Fibroblast of gingiva (primary cell): Measurements from ENCODE around the gene SIX1.

Experiments used
- DNase-seq: peaks from one replicate; pipeline ENCODE4 v3.0.0-alpha.2; 2011; ENCODE audit warnings: low read depth

Gene SIX1

GRCh38 chr14:60655119-60655897, 6.0 kb upstream of the SIX1 start:
- peak; percentile 85 for DNase-seq

DNA sequence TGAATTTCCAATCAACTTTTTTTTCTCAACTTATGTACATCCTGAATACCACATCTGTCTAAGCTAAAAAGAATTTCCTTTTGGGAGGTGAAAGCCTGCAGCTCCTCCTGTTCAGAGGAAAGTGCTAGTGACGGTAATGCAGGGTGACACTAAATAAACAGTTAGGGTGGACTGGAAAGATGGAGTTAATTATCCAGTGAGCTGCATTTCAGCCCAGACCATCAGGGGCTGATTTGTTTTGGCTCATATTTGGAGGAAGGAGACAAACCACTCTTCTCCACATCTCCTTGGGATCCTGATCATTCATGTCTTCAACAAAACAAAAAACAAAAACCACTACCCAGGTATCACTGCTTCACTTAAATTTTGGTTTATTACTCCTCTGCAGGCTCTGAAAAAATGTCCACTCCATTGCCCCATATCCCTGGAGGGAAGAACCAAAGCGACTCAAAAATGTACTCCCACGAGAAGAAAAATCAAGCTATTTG, 5.1 kb upstream of the SIX1 start:
- DNase-seq, result peak; percentile 95

- no peak for DNase-seq
These were observed 4.5 kb upstream of the SIX1 start for GRCh38 chr14:60653701-60654161.

GRCh38 chr14:60652674-60653651, 3.7 kb upstream of the SIX1 start:
- DNase-seq, result no peak

- no peak for DNase-seq
These were observed 2.8 kb upstream of the SIX1 start for GRCh38 chr14:60651796-60652673.

DNA sequence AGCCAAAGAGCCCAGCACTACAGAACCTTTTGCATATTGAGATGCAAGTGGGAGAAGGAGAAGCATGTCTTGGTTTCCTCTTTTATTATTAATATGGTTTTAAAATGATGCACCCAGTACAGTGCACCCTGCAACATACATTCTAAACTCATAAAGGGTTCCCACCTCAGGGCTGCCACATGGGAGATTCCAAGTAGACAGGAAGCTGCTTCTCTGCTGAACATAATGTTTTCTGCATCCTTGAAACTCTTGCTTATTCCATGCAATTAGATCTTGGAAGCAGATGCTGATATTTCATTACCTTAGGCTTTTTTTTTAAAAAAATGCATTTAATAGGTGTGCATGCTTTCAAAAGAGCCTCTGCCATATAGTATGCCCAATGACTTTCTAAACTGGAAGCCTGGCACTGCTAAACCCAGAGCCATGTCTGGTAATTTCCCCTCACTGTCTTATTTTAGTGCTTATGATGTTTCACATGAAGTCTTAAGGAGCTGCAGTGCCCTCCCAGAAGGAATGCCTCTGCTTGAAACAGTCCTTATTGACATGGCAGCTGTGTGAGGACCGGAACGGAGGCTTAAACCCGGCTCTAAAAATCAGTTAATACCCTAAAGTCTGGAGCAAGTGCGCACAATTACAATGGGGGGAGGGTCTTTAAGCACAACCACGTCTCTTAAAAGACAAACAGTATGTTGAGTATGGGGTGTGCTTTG, 2.0 kb upstream of the SIX1 start:
- no peak for DNase-seq

DNA sequence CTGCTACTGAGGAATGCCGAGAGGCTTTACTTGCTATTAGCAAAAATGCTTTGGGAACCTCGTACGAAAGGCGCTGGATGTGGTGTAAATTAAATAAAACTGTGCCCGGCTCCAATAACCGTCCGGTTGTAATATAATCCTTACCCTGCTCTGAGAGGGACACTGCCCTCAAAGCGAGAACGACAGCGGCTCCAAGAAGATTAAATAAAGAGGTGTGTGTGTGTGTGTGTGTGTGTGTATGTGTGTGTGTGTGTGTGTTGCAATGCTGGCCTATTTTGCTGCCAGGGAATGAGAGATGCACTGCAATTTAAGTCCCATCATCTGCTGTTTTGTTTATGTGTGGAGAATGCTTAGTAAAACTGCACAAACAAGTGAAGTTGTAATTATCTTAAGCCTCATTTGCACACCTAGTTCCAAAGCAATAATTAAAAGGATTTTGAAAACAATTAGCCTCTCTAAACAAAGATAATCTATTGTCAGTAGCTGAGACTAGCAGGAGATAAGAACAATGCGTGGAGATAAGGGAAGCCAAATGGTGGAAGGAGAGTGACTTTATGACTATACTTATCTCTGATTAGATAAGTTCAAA, 1.2 kb upstream of the SIX1 start:
- peak; percentile 91 for DNase-seq

DNA sequence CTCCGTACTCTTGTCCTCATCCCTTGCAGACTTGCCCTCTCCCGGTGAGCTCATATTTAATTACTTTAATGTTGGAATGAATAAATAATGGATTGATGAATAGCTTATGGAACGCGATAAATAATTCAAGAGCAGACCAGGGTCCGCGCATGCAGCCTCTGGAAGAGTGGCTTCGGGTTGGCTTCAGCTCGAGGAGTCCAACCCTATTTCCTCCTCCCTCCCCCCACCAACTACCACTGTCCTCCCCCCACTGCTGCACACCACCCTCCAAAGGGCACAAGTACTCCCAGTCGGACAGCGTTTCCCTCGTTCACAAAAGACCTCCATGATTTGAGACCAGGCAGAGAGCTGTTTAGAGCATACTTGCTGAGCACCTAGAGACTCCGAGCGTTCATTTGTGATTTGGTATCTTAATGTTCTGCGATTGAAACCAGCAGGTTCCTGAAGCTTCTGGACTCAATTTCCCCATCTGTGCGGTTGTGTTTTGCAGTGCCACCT, 647 bp upstream of the SIX1 start:
- DNase-seq, result peak; percentile 70

GRCh38 chr14:60648249-60648933, 886 bp downstream of the SIX1 start:
- DNase-seq, result no peak

DNA sequence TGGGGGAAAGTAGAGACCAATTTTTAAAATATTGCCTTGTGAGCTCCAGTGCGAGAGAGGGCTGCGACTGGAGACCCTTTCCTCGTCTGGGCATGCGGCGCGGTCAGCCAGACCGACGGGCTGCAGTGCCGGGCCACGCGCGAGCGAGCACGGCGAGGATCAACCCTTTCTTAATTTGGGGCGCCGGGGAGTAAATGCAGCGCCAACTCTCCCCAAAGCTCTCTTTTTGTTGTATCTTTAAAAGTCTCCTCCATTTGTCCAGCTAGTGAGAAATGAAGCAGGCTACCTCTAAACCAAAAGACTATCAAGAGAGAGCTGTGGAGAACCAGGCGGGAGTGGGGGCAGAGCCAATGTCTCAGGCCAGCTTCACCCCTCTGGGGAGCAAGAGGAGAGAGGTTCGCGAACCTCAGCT, 1.4 kb downstream of the SIX1 start:
- DNase-seq, result no peak

GRCh38 chr14:60647081-60647836, 2.0 kb downstream of the SIX1 start:
- DNase-seq, result peak; percentile 81

GRCh38 chr14:60646226-60646818, 3.0 kb downstream of the SIX1 start:
- DNase-seq, result peak; percentile 90

DNA sequence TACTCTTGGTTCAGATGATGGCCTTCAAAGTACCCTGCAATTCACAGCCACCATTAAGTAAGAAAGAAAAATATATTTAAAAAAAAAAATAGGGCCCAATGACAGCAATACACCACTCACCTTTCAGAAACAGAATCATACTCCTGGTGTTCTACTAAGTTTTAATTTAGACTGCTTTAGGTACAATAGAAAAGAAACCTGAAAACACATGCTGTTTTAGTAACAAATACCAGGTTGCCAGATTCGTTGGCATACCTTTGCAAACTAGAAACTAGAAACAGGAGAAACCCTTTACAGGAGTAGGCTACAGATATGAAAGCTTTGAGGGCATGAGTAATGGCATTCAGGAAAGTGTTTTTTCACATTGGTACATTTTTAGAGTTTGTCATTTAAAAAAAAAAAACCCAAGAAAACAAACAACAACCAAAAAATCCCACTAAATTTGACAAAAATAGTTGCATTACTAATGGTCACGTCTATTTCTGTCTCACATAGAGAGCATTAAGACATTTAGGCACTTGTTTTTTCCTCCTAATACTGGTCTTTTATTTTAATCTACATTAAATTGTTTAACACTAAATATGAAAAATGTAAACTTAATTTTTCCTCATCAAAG, 4.0 kb downstream of the SIX1 start:
- no peak for DNase-seq

DNA sequence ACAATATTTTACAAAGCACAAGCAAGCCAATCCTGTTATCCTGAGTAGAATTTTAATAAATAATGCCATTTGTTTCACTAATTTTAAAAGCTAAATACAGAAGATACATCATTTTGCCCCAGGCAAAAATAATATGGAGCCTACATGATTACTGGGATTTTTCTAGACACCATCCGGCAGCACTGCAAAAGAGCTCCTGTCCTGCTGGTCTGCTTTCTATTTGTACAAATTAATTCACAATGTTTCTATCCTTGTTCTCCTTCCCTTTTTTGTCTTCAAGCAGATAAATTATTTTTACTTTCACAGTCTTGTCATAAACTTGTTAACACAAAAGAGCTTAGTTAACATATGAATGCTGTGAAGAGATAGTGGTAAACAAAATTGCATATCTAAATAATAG, 4.6 kb downstream of the SIX1 start:
- no peak for DNase-seq

DNA sequence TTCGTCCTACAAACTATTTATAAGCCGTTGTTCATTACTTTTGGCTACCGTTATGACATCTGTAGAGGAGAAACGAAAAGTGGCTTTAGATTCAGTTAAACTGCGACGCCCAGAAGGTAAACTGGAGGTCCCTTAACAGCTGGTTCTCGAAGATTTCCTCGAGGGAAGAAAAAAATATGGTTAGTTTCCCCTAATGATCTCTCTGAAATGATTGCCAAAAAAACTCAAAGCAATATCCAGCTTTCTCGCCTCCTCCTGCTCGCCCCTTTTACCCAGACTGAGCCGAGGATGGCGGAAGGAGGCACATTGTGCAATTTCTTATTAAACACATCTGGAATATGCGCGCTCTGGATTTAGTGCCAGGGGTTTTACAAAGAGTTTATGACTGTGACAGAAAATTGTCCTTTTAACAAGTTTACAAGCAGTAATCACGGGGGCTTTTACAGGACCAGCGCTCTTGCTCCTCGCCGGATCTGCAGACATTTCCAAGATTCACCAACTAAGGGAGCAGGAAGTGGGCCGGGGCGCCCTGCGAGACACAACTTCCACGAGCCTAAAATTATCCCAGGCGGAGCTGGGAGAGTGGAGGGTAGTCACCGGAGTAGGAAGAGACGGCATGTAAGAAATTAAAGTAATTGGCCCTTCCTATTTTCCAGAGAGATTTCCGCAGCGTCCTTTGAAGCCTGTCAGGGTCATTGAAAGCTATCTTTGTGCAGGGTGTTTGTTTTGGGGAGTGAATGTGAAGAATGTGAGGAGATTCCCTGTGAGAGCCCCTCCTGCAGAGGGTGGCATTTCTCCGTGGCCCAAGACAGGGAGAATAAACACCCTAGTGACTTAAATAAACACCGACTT, 5.6 kb downstream of the SIX1 start:
- peak; percentile 92 for DNase-seq

GRCh38 chr14:60643141-60643462, 6.2 kb downstream of the SIX1 start:
- DNase-seq, result no peak
